Right hindlimb (tissue), 1 donor: Measurements from ENCODE around the gene ELOVL3.
"Not testable (repeated sequence)": the region's sequence is repeated elsewhere in the genome, so short reads cannot be mapped to it uniquely, and the experiment has no call there.

Source experiments
- DNase-seq: peaks from one replicate; pipeline ENCODE4 v3.0.0-alpha.2; 2018

ELOVL3 gene

DNA sequence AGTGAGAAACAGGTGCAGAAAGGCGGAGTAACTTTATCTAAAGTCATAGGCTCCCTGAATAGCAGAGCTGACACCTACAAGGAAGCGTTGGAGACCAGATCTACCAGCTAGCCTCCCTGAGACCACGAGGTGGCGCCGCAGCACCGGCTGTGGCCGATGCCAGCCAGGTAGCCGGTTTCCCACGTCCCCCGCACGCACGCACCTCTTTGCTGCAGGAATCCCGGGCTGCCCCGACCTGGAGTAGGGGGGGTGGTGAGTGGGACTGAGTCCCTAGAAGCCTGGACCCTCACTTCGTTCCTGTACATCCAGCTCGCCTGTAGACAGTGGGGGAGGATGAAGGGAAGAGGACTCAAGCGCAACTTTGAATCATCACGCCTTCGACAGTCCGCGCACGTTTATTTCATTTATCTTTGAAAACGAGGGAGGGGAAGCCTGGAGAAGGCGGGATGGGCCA is 3.7 kb downstream of the ELOVL3 start:
- DNase-seq = peak; percentile 85

GRCh38 chr10:102230264-102230860 is 4.3 kb downstream of the ELOVL3 start:
- DNase-seq = peak; percentile 82

- peak; percentile 45 for DNase-seq
These were observed 4.8 kb downstream of the ELOVL3 start for GRCh38 chr10:102230861-102231356.

DNA sequence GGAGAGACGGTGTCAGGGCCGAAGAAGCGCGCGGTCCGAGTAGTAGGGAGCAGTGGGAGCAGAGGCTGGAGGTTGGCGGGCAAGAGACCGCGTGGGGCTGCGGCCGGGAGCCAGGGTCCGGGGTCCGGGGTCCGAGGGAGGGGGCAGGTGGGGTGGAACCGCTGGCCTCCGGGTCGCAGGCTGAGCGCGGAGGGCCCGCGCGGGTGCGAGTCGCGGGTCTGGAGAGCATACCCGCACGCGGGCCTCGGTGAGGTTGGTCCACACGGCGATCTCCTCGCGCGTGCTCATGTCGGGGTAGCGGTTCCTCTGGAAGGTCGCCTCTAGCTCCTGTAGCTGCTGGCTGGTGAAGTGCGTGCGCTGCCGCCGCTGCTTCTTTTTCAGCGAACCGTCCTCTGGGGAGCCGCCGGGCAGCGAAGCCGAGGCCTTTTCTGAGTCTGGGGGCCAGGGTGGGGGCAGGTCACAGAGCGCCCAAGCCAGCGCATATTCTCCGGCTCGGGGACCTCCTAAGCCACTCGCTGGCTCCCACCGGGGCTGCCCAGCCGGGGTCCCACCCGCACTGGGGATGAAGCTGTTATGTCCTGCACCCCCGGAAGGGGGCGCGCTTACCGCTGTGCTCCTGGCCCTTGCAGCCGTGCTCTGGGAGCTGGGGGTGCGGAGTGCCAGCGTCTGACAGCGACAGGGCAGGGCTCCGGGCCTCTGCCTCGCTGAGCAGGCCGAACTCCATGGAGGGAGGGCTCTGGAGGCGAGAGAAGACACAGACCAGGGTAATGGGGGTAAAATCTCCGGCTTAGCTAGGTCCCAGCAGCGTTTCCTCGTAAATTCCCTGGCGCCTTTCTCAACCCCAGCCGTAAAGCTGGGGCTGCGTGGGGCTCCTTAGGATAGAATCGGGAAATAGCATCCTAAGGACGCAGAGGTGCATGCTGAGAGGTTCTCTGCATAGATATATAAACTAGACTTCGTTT is 5.5 kb downstream of the ELOVL3 start:
- no peak for DNase-seq

DNA sequence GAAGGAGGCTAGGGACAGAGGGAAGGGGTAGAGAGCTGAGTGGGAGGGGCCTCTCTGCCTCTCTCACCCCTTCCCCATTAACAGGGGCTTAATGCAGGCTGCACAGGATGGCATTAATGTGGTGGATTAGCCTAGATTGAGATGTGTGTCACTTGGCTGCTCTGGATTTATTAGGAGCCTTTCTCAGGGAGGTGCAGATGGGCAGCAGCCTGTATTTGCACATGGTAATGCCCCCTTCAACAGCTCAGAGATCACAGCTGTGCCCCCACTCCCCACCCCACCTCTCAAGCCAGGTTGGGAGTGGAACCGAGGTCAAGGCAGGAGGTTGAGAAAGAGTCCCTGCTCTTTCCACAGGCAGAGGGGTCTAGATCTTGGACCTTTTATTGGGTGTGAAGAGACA is 7.9 kb downstream of the ELOVL3 start:
- no peak for DNase-seq

GRCh38 chr10:102234888-102235597 is 8.9 kb downstream of the ELOVL3 start:
- peak; percentile 65 for DNase-seq

DNA sequence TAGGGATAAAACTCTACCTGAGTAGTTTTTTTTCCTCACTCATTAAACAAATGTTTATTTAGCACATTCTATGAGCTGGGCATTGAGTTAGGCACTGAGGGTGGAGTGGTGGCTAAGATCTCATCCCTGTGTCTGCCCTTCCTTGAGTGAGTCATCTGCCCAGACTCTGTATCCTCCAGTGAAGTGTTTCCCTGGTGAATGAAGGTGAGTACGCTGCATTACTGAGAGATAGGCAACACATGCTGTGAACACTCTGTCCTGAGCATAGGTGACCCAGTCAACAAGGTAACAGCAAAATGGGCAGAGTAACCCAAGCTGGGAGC is 9.5 kb downstream of the ELOVL3 start:
- no peak for DNase-seq

GRCh38 chr10:102236006-102236405 is 9.9 kb downstream of the ELOVL3 start:
- DNase-seq = no peak

GRCh38 chr10:102237711-102238252 is 11.7 kb downstream of the ELOVL3 start:
- no peak for DNase-seq

GRCh38 chr10:102240467-102241031 is 14.4 kb downstream of the ELOVL3 start:
- no peak for DNase-seq

DNA sequence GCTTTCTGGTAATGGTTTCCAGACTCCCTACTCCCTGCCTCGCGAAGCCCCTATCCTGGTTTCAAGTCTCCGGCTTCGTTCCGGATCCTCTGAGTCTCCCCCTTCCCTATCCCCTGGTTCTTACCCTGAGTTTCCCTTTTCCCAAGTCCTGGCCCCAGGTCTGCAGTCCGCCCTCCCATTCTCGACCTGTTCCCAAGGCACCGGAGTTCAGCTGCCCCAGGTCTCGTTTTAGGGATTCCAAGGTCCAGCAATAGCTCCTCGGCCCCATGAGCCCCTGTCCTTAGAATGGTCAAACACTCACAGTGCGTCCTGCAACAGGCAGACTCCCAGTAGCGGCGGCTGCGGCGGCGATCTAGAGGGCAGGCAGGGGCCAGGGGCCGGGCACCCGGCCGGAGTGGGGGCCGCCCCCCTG is 14.9 kb downstream of the ELOVL3 start:
- DNase-seq = no peak

- DNase-seq = peak; percentile 98
These were observed 15.5 kb downstream of the ELOVL3 start, which contains the start of gene PITX3 for GRCh38 chr10:102241444-102242117. Gene PITX3 (minus strand): TSS chr10:102241512. CDS start chr10:102232080, 9,432 bp downstream.

- no peak for DNase-seq
These were observed 16.0 kb downstream of the ELOVL3 start for GRCh38 chr10:102242118-102242485.

DNA sequence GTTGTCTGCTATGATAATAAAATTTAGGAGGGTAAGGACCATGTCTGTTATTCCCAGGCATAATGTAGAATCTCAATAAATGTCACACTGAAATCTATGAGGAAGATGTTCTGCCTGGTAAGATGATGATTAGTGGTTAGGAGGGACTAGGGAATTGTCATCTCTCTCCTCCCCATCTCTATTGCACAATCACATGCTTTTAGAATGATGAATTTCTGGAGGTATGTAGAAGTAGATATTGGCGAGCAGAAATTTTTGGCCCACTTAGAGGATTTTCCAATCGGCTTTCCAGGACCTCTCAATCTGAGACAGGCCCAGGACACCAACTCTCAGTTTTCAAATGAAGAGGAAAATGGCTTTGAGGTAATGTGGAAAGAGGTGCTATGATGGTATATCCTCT is 17.2 kb downstream of the ELOVL3 start:
- no peak for DNase-seq

DNA sequence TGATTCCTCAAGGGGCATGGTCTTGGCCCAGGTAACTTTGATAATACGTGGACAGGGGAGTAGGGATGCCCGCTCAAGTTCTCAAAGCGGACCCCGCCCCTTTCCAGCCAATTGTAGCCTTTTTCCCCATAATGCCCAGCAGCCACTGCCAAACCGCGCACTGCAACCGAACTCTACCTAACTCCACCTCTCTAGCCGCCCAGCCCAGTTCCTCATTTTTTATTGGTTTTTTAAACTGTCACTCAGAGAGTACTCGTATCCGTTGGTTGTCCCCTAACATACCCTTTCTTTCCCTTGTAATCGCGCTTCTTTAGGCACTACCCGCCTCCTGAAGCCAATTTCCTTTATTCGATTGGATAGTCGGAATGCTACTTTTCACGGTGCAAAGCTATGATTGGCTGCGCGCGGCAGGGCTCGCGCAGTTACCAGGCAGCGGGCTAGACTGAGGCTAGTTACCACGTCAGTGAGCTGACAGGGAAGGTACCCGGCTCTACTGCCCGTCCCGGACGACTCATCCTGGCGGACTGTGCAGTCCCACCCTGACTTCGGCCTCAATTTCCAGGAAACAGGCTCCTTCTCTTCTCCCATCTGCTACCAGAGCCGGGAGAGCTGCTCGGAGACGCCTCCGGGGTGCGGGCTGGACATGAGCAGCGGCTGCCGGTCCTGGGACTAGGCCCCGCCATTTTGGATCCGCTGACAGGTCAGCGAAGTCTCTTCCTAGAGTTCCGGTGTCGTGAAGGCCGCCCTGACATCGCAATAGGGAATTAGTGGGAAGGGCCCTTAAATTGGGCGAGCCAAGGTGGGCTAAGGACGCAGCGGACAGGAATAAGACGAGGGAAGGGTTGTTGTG is 19.2 kb downstream of the ELOVL3 start, which contains the start of gene GBF1:
GBF1 (plus strand) TSS at position 451 of the 850 bp plus-strand sequence. CDS start 13,407 bp downstream, outside the sequence.
- peak; percentile 96 for DNase-seq

DNA sequence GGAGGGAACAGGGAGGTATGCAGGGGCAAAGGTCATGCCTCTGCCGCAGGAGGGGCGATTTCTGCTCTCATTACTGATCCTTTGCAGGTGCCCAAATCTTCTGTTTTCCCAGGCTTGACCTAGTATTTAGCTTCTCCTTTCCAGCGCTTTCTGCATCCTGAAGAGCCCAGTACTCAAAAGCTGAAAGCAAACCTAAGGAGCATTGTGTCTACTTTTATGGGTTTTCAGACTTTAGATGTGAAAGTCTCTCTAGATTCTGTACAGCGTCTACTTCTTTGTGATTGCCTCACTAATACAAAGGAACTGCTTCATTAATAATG is 19.8 kb downstream of the ELOVL3 start:
- no peak for DNase-seq

DNA sequence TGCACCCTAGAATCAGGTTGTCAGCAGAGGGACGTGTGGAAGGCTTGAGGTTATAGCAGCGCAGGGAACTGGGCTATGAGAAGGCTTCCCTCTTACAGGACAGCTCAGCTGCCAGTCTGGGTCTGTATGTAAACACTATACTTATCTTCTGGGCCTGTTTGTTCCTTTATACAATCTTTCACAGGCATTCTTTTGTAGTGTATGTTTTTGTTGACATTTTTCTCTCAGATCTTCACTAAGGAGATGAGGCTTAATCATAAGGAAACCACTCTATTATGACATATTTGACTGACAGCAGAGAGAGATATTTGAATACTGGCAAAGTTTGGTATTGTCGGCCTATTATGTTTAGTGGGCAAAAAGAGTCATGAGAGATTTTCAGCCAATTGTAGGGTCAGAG is 20.2 kb downstream of the ELOVL3 start:
- DNase-seq = no peak

- DNase-seq = no peak
These were observed 21.6 kb downstream of the ELOVL3 start for GRCh38 chr10:102247734-102248133.

GRCh38 chr10:102252508-102252907 is 26.4 kb downstream of the ELOVL3 start:
- not testable (repeated sequence) for DNase-seq

DNA sequence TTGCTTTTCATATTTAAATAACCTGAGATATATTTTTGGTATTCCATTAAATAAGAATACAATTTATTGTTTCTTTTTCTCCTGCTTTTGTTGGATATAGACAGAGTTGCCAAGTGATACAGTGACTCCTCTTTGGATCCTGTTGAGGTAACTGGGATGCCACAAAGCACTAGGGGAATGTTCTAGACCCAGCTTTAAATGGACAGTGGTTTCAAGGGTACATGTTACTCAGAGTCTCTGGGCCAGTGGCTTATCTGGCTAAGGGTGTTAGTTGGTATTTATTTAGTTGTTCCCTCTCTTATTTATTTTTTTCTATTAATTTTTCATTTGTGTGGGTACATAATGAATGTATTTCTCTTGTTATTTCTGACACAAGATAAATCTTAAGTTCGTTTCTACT is 28.3 kb downstream of the ELOVL3 start:
- no peak for DNase-seq

GRCh38 chr10:102255404-102255803 is 29.3 kb downstream of the ELOVL3 start:
- DNase-seq = no peak
